AG09319 (cell line): Measurements from ENCODE around the gene DDX24.

Experiments
- DNase-seq: peaks from one replicate; pipeline ENCODE4 v3.0.0-alpha.2; 2010; ENCODE audit warnings: low read depth; ENCODE audit errors: extremely low read depth
- CTCF ChIP-seq: IDR thresholded peaks from 2 replicates; pipeline ENCODE4 v1.5.1; 2011; ENCODE audit warnings: low read depth, mild to moderate bottlenecking, inconsistent platforms, low read length, moderate library complexity

DDX24 gene

DNA sequence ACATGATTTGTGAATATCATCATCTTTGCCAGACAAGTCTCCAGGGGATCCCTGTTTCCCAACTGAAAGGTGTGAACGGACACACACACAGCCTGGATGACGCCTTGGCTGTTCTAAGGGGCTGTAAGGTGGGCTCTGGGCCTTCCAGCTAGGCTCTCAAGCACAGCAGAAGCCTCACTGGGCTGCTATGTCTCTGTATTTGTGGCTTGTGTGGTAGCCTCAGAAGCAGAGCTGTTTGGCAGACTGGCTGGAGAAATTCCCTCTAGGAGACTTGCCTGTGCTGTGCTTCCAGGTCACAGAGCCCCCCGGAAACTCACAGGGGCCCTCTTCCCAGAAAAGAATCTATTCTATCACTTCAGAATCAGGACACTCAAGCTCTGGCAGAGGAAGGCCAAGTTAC lies 33.4 kb downstream of the DDX24 start:
- DNase-seq: no peak
- TF ChIP-seq CTCF: no peak

- no peak for TF ChIP-seq CTCF
Measured at GRCh38 chr14:94046696-94047250, 34.2 kb downstream of the DDX24 start.

DNA sequence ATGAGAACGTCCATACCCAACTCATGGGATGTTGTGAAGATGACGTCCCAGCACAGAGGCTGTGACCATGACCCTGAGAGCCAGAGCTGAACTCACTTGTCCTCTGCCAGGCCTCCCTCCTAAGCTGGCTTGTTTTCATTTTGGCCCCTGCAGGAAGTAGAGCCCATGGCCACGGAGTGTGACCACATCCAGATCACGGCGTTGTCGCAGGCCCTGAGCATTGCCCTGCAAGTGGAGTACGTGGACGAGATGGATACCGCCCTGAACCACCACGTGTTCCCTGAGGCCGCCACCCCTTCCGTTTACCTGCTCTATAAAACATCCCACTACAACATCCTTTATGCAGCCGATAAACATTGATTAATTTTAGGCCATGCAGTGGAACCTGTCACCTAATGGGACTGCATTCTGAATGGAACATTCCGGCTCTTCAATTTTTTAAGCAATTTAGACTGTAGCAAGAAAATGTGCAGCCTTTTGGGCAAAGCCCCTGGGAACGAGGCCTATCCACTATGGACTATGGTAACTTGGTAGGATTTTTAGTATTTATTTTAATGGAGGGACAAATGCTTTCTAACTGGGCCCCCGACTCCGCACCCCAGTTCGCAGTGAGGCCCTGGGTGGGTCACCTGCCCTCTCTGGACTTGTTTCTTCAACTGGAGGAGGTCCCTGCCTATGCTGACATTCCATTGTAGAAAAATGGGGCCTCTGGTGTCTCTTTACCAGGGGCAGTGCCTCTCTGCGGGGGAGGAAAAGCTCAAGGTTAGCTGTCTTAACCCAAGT lies 35.2 kb downstream of the DDX24 start:
- no peak for TF ChIP-seq CTCF
- DNase-seq: no peak

More at GRCh38 chr14:94046696-94047250, 34.2 kb downstream of the DDX24 start:
- no peak for DNase-seq

GRCh38 chr14:94045101-94045500 lies 35.9 kb downstream of the DDX24 start:
- no peak for DNase-seq
- TF ChIP-seq CTCF: no peak

DNA sequence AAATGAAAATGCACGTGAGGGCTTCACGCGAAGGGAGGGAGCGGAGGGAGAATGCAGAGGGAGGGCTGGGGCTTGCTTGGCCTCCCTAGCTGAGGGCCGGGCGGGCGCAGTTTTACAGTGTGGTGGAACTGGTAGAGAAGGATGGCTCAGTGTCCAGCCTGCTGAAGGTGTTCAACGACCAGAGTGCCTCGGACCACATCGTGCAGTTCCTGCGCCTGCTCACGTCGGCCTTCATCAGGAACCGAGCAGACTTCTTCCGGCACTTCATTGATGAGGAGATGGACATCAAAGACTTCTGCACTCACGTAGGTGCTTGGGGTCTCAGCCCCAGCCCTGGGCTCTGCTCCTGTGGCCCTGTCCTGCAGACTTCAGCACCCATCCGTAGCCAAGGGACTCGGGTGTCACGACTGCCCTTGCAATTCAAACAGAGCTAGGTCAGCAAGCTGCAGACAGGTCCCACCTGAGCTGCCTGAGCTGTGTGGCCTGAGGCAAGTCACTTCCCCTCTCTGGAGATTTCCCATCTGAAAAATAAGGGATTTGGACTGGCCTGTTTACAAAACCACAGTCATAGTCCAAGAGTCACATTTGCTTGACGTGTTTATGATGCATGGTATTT lies 36.4 kb downstream of the DDX24 start:
- TF ChIP-seq CTCF: no peak
- DNase-seq: no peak

DNA sequence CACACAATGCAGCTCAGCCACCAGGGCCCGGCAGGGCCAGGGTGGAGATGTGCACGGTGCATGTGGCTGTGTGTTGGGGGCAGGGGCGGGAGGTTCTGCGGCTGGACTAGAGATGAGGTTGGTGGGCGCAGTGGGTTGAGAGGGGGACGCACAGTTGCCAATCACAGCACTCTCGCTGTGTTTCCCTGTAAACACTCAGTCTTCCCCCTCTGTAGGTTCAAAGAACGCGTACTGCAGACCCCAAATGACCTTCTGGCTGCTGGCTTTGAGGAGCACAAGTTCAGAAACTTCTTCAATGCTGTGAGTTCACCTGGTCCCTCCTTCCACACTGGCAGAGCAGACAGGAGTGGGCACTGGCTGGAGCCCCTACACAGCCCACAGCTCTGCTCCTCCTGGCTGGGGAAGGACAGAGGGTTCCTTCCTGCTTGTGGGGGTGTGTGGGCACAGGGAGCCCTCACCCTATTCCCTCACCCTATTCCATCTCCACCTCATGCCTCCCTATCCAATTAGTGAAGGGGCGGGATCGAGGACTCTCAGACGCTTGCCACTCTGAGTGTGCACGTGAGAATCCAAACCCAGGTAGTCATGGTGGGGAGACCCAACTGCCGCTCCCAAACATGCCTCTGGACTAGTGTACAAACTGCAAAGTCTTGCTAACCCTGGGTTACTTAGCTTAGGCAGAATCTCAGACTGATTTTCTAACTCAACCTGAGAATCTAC lies 37.1 kb downstream of the DDX24 start:
- TF ChIP-seq CTCF: no peak
- no peak for DNase-seq
